ENCODE results near the gene TMEM82. TPM values are rescaled to one million over a fixed set of nuclear protein-coding genes. Genes with fewer than 3 reads are reported as not detected.

The TMEM82 gene
- total RNA-seq, 1 experiment from 2014 or later = not detected

- TF ChIP-seq CTCF (IDR thresholded peaks at IDR 0.05; ENCODE audit: unreplicated experiment) = peak; percentile 92
- ChIA-PET POLR2A (interaction anchor here (0.6 to 1.1 kb wide), 9 partner anchors 27 to 485 kb away, joined by 3 to 5 read pairs (median 3); no protein-coding TSS in a partner anchor), CTCF (interaction anchor here (0.6 to 2.0 kb wide), 37 partner anchors 8 to 653 kb away, joined by 3 to 17 read pairs (median 4); partner anchors contain the start of gene FBLIM1)
- no TSS peak for BruUV-seq (replicated peaks)
- Mint-ChIP-seq H3K27ac (ENCODE audit: low read depth, unreplicated experiment) (no peak overlapping the region), H3K4me3 (ENCODE audit: unreplicated experiment) (no peak overlapping the region), H3K27me3 (ENCODE audit: insufficient read depth, unreplicated experiment) (no peaks in the 10 kb centered on the region), H3K9me3 (ENCODE audit: unreplicated experiment) (no peaks in the 10 kb centered on the region), H3K36me3 (ENCODE audit: insufficient read depth, unreplicated experiment) (no peaks in the 10 kb centered on the region), H3K4me1 (ENCODE audit: insufficient read depth, unreplicated experiment) (peaks cover 7% of the 10 kb centered on the region)
- DNase-seq (ENCODE audit: unreplicated experiment) = peak; percentile 86
- intact Hi-C loops (cut with micrococcal nuclease) = loop anchor here (1.0 kb wide), 1 partner anchor 146 kb away; no protein-coding TSS in a partner anchor
These were observed 1.1 kb upstream of the TMEM82 start for GRCh38 chr1:15740924-15741850.

GRCh38 chr1:15744122-15744679 lies 1.9 kb downstream of the TMEM82 start:
- no peak for TF ChIP-seq CTCF (IDR thresholded peaks at IDR 0.05; ENCODE audit: unreplicated experiment)
- no peaks in the 10 kb centered on the region for H3K36me3 Mint-ChIP-seq (ENCODE audit: insufficient read depth, unreplicated experiment)
- no peak overlapping the region for H3K27ac Mint-ChIP-seq (ENCODE audit: low read depth, unreplicated experiment)
- POLR2A ChIA-PET = no interaction called here
- CTCF ChIA-PET = interaction anchor here (0.6 kb wide), 1 partner anchor 9 kb away, joined by 3 read pairs; no protein-coding TSS in a partner anchor
- peaks cover 7% of the 10 kb centered on the region for H3K4me1 Mint-ChIP-seq (ENCODE audit: insufficient read depth, unreplicated experiment)
- H3K9me3 Mint-ChIP-seq (ENCODE audit: unreplicated experiment) = no peaks in the 10 kb centered on the region
- BruUV-seq (replicated peaks) = no TSS peak
- no peak overlapping the region for H3K4me3 Mint-ChIP-seq (ENCODE audit: unreplicated experiment)
- intact Hi-C loops (cut with micrococcal nuclease) = no loop called here
- DNase-seq (ENCODE audit: unreplicated experiment) = no peak
- no peaks in the 10 kb centered on the region for H3K27me3 Mint-ChIP-seq (ENCODE audit: insufficient read depth, unreplicated experiment)

- no peaks in the 10 kb centered on the region for H3K4me1 Mint-ChIP-seq (ENCODE audit: insufficient read depth, unreplicated experiment)
- CTCF ChIA-PET = no interaction called here
- no TSS peak for BruUV-seq (replicated peaks)
- TF ChIP-seq CTCF (IDR thresholded peaks at IDR 0.05; ENCODE audit: unreplicated experiment) = no peak
- H3K9me3 Mint-ChIP-seq (ENCODE audit: unreplicated experiment) = no peaks in the 10 kb centered on the region
- no peaks in the 10 kb centered on the region for H3K27me3 Mint-ChIP-seq (ENCODE audit: insufficient read depth, unreplicated experiment)
- POLR2A ChIA-PET = interaction anchor here (0.6 kb wide), 1 partner anchor 18 kb away, joined by 3 read pairs; no protein-coding TSS in a partner anchor
- DNase-seq (ENCODE audit: unreplicated experiment) = no peak
- H3K27ac Mint-ChIP-seq (ENCODE audit: low read depth, unreplicated experiment) = no peak overlapping the region
- no peak overlapping the region for H3K4me3 Mint-ChIP-seq (ENCODE audit: unreplicated experiment)
- intact Hi-C loops (cut with micrococcal nuclease) = no loop called here
- no peaks in the 10 kb centered on the region for H3K36me3 Mint-ChIP-seq (ENCODE audit: insufficient read depth, unreplicated experiment)
These were observed 5.1 kb downstream of the TMEM82 start for GRCh38 chr1:15747378-15747777.

GRCh38 chr1:15748264-15748663 lies 6.0 kb downstream of the TMEM82 start:
- TF ChIP-seq CTCF (IDR thresholded peaks at IDR 0.05; ENCODE audit: unreplicated experiment) = no peak
- Mint-ChIP-seq H3K4me1 (ENCODE audit: insufficient read depth, unreplicated experiment) (no peaks in the 10 kb centered on the region), H3K4me3 (ENCODE audit: unreplicated experiment) (no peak overlapping the region), H3K27ac (ENCODE audit: low read depth, unreplicated experiment) (no peak overlapping the region), H3K9me3 (ENCODE audit: unreplicated experiment) (no peaks in the 10 kb centered on the region), H3K27me3 (ENCODE audit: insufficient read depth, unreplicated experiment) (no peaks in the 10 kb centered on the region), H3K36me3 (ENCODE audit: insufficient read depth, unreplicated experiment) (no peaks in the 10 kb centered on the region)
- POLR2A ChIA-PET = no interaction called here
- DNase-seq (ENCODE audit: unreplicated experiment) = no peak
- no TSS peak for BruUV-seq (replicated peaks)
- intact Hi-C loops (cut with micrococcal nuclease) = no loop called here
- CTCF ChIA-PET = interaction anchor here (0.7 kb wide), 1 partner anchor 1699 kb away, joined by 3 read pairs; no protein-coding TSS in a partner anchor
